Lower lobe of right lung (tissue), 2 donors: ENCODE measurements around the gene PTGIS. TPM values are rescaled to one million over a fixed set of nuclear protein-coding genes. Genes with fewer than 3 reads are reported as not detected.

ENCODE experiments used
- ATAC-seq, 2 donors: fragments of 200-7000 bp; cut with Tn5 transposase; one replicate each; pipeline ENCODE4 v1.9.1; 2020 to 2022; ENCODE audit warnings: mild to moderate bottlenecking in 2 of 2, moderate library complexity in 2 of 2
- DNase-seq: peaks from one replicate; pipeline ENCODE4 v3.0.0-alpha.2; 2020
- H3K27ac ChIP-seq: fragments of 200-600 bp; one replicate; pipeline ENCODE4 v1.8.0; 2022
- H3K27me3 ChIP-seq: fragments of 200-600 bp; one replicate; pipeline ENCODE4 v1.8.0; 2022; ENCODE audit warnings: low read depth
- H3K36me3 ChIP-seq: fragments of 200-600 bp; one replicate; pipeline ENCODE4 v1.8.0; 2022; ENCODE audit warnings: mild to moderate bottlenecking
- H3K4me1 ChIP-seq: fragments of 200-600 bp; one replicate; pipeline ENCODE4 v1.8.0; 2022
- H3K4me3 ChIP-seq: fragments of 200-600 bp; one replicate; pipeline ENCODE4 v1.8.0; 2022; ENCODE audit warnings: mild to moderate bottlenecking
- H3K9me3 ChIP-seq: fragments of 200-600 bp; one replicate; pipeline ENCODE4 v1.8.0; 2022
- intact Hi-C: fragments of 100-400 bp; cut with DNase I; formaldehyde crosslinking; loops from one replicate; pipeline ENCODE4 v1.11.0; 2022
- total RNA-seq: library from RNA; stranded (reverse); fragmentation: NEBNext Ultra II Directional; extraction: Animal tissue kit (Norgen Biotek cat#: 25700); gene quantifications from one replicate; pipeline ENCODE4 v1.2.1, GENCODE V29; 2021
- TF ChIP-seq, protein P1 (sequence below): fragments of 200-600 bp; IDR thresholded peaks from one replicate; pipeline ENCODE4 v1.8.0; 2022; ENCODE audit warnings: antibody characterized with exemption, mild to moderate bottlenecking
- donor health status: DM: no; HTN: yes; CAD: no; lungs with severe emphysema.

The PTGIS gene
- total RNA-seq, 1 donor from 2014 or later = 41.2 TPM

DNA sequence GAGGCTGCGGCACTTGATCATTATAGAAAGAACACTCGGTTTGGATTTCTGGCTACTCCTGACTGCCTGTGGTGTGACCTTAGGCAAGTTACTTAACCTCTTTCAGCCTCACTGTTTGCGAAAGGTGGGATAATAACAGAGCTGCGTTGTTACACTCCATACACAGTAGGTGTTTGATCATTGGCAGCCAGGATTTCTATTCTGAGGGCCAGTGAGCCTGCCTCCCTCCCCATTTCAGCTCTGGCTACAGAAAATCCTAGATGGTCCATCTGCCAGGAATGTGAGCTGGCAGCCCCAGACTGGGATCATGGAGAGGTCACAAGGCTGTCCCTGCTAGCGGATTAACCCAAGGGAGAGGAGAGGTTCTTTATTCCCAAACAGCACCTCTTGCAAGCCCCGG lies 88.2 kb downstream of the PTGIS start:
- Histone ChIP-seq H3K27ac (no peak overlapping the region), H3K4me3 (no peak overlapping the region), H3K27me3 (peaks cover 49% of the 10 kb centered on the region), H3K9me3 (no peaks in the 10 kb centered on the region), H3K36me3 (no peaks in the 10 kb centered on the region), H3K4me1 (peaks cover 16% of the 10 kb centered on the region)
- ATAC-seq = no peak
- no peak for DNase-seq
- intact Hi-C loops = no loop called here
- TF ChIP-seq, protein P1, sequence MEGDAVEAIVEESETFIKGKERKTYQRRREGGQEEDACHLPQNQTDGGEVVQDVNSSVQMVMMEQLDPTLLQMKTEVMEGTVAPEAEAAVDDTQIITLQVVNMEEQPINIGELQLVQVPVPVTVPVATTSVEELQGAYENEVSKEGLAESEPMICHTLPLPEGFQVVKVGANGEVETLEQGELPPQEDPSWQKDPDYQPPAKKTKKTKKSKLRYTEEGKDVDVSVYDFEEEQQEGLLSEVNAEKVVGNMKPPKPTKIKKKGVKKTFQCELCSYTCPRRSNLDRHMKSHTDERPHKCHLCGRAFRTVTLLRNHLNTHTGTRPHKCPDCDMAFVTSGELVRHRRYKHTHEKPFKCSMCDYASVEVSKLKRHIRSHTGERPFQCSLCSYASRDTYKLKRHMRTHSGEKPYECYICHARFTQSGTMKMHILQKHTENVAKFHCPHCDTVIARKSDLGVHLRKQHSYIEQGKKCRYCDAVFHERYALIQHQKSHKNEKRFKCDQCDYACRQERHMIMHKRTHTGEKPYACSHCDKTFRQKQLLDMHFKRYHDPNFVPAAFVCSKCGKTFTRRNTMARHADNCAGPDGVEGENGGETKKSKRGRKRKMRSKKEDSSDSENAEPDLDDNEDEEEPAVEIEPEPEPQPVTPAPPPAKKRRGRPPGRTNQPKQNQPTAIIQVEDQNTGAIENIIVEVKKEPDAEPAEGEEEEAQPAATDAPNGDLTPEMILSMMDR = no peak

DNA sequence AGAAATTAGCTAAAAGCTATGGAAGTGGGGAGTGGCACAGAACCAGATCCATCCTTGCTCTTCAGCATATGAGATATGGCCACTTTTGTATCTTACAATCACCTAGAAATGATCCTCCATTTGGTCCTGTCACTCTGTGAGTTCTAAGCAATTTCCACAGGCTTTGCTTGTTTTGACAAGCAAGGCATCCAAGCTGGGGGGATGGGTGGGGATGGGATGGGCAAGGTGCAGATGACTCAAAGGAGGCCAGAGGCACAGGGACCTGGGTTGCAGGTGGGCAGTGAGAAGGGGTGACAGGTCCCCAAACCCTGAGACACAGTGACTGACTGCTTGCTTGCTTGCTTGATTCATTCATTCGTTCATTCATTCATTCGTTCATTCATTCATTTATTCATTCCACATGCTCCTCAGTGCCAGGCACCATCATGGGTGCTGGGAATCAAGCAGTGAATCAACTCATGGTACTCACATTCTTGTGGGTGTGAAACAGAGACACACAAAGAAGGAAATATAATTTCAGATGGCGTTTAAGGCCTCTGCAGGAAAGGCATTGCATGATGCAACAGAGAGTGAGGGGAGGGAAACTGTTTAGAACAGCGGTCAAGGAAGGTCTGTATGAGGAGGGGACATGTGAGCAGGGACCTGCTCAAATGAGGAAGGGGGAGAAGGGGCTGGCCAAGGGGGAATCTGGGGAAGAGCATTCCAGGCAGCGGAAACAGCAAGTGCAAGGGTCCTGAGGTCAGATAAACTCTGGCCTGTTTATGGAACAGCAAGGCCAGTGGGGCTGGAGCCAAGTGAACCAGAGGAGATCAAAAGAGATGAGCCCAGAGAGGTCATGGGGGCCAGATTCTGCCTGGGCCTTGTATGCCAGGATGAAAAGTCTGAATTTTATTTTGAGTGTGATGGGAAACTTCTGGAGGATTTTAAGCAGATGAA lies 88.9 kb downstream of the PTGIS start:
- Histone ChIP-seq H3K27me3 (peaks cover 44% of the 10 kb centered on the region), H3K4me1 (peaks cover 9% of the 10 kb centered on the region), H3K27ac (no peak overlapping the region), H3K4me3 (no peak overlapping the region), H3K36me3 (no peaks in the 10 kb centered on the region), H3K9me3 (no peaks in the 10 kb centered on the region)
- ATAC-seq (no peak), DNase-seq (no peak)
- intact Hi-C loops = no loop called here
- TF ChIP-seq, protein P1 = no peak

DNA sequence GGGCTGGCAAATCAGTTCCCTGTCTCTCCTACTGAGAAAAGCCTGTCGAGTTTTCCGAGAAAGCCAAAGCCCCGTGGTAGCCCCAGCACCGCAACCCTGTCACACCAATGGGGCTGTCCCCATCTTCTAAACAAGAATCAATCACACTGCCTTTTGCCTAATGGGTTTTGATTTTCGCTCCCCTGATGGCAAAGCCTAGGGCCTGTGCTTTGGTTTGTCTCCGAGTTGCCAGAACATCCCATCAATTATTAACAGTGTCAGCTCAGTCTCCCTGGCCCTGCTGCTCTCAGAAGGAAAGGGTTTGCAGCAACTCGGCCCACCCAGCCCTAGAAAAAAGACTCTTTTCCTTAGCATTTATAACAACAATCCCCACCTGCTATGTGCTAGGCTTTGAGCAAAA lies 89.7 kb downstream of the PTGIS start:
- intact Hi-C loops = no loop called here
- peaks cover 9% of the 10 kb centered on the region for H3K4me1 ChIP-seq
- peaks cover 40% of the 10 kb centered on the region for H3K27me3 ChIP-seq
- H3K36me3 ChIP-seq = no peaks in the 10 kb centered on the region
- H3K27ac ChIP-seq = no peak overlapping the region
- TF ChIP-seq, protein P1 = no peak
- no peak for ATAC-seq
- no peak overlapping the region for H3K4me3 ChIP-seq
- H3K9me3 ChIP-seq = no peaks in the 10 kb centered on the region
- no peak for DNase-seq

DNA sequence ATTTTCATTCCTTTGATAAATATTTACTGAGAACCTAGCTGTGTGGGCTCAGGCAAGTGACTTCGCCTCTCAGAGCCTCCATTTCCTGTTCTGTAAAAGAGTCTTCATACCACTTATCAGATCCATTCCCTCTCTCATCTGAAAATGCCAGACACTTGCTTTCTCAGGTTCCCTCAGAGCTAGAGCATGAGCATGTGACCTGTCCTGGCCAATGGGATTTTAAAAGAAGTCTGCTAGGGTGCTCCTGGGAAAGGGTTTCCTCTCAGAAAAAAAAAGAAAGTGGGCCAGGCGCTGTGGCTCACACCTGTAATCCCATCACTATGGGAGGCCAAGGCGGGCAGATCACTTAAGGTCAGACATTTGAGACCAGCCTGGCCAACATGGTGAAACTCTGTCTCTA lies 90.7 kb downstream of the PTGIS start:
- intact Hi-C loops = no loop called here
- ATAC-seq (no peak), DNase-seq (no peak)
- TF ChIP-seq, protein P1 = no peak
- Histone ChIP-seq H3K27ac (no peak overlapping the region), H3K4me1 (no peaks in the 10 kb centered on the region), H3K27me3 (peaks cover 29% of the 10 kb centered on the region), H3K4me3 (no peak overlapping the region), H3K9me3 (no peaks in the 10 kb centered on the region), H3K36me3 (no peaks in the 10 kb centered on the region)

DNA sequence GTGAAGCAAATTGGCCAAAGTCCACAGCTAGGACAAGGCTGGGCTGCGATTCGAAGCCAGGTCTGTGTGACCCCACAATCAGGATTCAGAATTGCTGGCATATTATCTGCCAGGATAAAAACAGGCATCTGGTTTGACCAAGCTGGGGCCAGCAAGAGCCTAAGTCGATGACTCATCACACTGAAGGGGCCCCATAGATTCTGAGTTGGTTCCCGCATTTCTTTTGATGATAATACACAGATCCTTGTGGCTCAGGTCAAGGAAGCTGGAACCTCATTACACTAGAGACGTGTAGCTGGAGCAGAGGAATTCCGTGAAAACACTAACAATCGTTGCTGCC lies 92.0 kb downstream of the PTGIS start:
- Histone ChIP-seq H3K27ac (no peak overlapping the region), H3K36me3 (no peaks in the 10 kb centered on the region), H3K4me1 (no peaks in the 10 kb centered on the region), H3K4me3 (no peak overlapping the region), H3K9me3 (no peaks in the 10 kb centered on the region), H3K27me3 (peaks cover 22% of the 10 kb centered on the region)
- ATAC-seq = no peak
- DNase-seq = no peak
- TF ChIP-seq, protein P1 = no peak
- intact Hi-C loops = no loop called here
